Measurements from ENCODE around the gene AUH. TPM values are rescaled to one million over a fixed set of nuclear protein-coding genes. Genes with fewer than 3 reads are reported as not detected.
"Not testable (repeated sequence)": the region's sequence is repeated elsewhere in the genome, so short reads cannot be mapped to it uniquely, and the experiment has no call there.

Gene AUH
- total RNA-seq, 1 donor from 2014 or later, result 17.3 TPM

DNA sequence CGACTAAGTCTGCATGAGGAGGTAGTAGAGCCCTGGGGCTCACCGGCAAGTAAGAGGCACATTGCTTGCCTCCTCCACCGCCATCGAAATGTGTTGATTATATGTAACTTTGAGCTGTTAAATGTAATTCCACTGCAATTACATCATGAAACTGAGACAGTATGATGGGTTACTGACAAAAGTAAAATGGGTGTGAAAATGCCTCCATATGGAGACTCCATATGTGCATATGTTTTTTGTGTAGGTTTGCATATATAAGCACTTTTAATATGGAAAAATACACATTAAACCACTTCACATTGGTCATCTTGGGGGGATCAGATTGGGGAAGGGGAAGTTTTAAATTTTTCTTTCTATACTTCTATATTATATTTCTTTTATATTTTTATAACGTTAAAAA lies 32.1 kb upstream of the AUH start:
- DNase-seq, result no peak
- peaks cover 6% of the 10 kb centered on the region for H3K4me1 ChIP-seq
- no peaks in the 10 kb centered on the region for H3K27me3 ChIP-seq (ENCODE audit: low read depth)
- ATAC-seq, result no peak
- H3K36me3 ChIP-seq, result no peaks in the 10 kb centered on the region
- TF ChIP-seq, protein P1, sequence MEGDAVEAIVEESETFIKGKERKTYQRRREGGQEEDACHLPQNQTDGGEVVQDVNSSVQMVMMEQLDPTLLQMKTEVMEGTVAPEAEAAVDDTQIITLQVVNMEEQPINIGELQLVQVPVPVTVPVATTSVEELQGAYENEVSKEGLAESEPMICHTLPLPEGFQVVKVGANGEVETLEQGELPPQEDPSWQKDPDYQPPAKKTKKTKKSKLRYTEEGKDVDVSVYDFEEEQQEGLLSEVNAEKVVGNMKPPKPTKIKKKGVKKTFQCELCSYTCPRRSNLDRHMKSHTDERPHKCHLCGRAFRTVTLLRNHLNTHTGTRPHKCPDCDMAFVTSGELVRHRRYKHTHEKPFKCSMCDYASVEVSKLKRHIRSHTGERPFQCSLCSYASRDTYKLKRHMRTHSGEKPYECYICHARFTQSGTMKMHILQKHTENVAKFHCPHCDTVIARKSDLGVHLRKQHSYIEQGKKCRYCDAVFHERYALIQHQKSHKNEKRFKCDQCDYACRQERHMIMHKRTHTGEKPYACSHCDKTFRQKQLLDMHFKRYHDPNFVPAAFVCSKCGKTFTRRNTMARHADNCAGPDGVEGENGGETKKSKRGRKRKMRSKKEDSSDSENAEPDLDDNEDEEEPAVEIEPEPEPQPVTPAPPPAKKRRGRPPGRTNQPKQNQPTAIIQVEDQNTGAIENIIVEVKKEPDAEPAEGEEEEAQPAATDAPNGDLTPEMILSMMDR (IDR thresholded peaks at IDR 0.05), result no peak
- H3K4me3 ChIP-seq, result no peak overlapping the region
- intact Hi-C loops (cut with DNase I), result no loop called here
- no peaks in the 10 kb centered on the region for H3K9me3 ChIP-seq
- no peak overlapping the region for H3K27ac ChIP-seq

DNA sequence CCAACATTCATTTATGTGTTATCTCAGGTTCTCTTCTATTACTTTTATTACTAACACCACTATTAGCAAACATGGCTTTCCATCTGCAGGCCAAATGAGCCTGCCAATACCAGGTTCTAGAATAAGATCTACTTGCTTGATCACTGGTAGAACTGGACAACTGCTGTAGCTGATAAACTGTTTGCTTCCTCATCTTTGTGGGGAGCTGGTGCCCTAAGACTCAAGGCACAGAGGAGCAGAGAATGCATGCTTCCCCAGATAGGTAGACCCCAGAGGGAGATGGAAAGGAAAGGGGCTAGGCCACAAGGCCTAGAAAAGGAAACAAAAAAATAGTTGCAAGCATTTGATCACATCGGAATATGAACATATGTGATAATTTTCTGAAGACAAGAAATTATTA lies 30.7 kb upstream of the AUH start:
- Histone ChIP-seq H3K4me1 (peaks cover 6% of the 10 kb centered on the region), H3K9me3 (no peaks in the 10 kb centered on the region), H3K27me3 (ENCODE audit: low read depth) (no peaks in the 10 kb centered on the region), H3K36me3 (no peaks in the 10 kb centered on the region), H3K4me3 (no peak overlapping the region), H3K27ac (no peak overlapping the region)
- ATAC-seq, result no peak
- DNase-seq, result no peak
- intact Hi-C loops (cut with DNase I), result no loop called here
- TF ChIP-seq, protein P1 (IDR thresholded peaks at IDR 0.05), result no peak

DNA sequence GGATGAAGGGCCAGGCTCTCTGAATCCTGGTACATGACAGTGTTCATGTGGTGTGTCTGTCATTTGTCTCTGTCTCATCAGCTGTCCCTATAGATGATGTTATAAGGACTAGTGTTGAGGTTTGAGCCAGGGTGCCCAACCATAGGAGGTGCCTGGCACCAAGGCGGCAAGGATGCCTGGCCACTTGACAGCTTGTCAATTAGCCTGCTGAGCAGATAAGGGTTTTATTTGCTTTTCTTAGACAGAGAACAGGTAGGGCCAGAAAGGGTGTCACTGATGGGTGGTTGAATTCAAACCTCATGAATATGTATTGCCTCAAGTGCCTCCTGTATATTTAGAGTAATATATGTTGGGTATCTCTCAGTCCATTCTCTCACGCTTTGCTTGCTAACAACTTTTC lies 30.1 kb upstream of the AUH start:
- intact Hi-C loops (cut with DNase I), result no loop called here
- Histone ChIP-seq H3K4me3 (no peak overlapping the region), H3K27ac (no peak overlapping the region), H3K4me1 (peaks cover 6% of the 10 kb centered on the region), H3K9me3 (no peaks in the 10 kb centered on the region), H3K36me3 (no peaks in the 10 kb centered on the region), H3K27me3 (ENCODE audit: low read depth) (no peaks in the 10 kb centered on the region)
- TF ChIP-seq, protein P1 (IDR thresholded peaks at IDR 0.05), result no peak
- no peak for DNase-seq
- ATAC-seq, result no peak

DNA sequence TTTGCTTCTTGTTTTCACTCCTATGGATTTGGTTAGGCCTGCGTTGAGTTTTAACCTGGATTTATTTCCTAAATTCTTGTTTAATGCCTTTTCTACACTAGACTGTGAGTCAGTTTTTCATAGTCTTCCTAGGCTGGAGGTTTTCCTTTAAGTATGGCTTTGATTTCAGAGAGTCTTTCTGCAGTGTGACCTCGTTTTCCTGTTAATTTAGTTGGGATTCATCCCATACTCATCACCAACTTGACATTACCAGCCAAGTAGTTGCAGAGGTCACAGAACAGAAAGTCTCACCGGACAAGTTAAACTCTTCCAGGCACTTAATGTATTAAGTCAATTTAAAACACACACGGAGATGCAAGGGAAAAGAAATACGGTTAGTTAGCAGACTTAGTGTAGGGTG lies 29.7 kb upstream of the AUH start:
- H3K27me3 ChIP-seq (ENCODE audit: low read depth), result no peaks in the 10 kb centered on the region
- no peak overlapping the region for H3K27ac ChIP-seq
- H3K4me1 ChIP-seq, result peaks cover 6% of the 10 kb centered on the region
- intact Hi-C loops (cut with DNase I), result no loop called here
- DNase-seq (no peak), ATAC-seq (no peak)
- no peaks in the 10 kb centered on the region for H3K36me3 ChIP-seq
- TF ChIP-seq, protein P1 (IDR thresholded peaks at IDR 0.05), result no peak
- H3K4me3 ChIP-seq, result no peak overlapping the region
- H3K9me3 ChIP-seq, result no peaks in the 10 kb centered on the region

DNA sequence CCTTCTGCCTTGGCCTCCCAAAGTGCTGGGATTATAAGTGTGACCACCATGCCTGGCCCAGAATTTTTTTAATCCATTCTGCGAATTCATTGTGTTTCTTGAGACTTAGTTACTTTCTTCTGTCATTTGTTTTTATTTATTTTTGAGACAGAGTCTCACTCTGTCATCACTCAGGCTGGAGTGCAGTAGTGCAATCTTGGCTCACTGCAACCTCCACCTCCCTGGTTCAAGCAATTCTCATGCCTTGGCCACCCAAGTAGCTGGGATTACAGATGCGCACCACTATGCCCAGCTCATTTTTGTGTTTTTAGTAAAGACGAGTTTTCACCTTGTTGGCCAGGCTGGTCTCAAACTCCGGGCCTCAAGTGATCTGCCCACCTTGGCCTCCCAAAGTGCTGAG lies 28.0 kb upstream of the AUH start:
- H3K4me3 ChIP-seq; H3K27ac ChIP-seq; H3K36me3 ChIP-seq; ATAC-seq; H3K27me3 ChIP-seq (ENCODE audit: low read depth); H3K4me1 ChIP-seq; H3K9me3 ChIP-seq; intact Hi-C loops (cut with DNase I); DNase-seq: not testable (repeated sequence)

DNA sequence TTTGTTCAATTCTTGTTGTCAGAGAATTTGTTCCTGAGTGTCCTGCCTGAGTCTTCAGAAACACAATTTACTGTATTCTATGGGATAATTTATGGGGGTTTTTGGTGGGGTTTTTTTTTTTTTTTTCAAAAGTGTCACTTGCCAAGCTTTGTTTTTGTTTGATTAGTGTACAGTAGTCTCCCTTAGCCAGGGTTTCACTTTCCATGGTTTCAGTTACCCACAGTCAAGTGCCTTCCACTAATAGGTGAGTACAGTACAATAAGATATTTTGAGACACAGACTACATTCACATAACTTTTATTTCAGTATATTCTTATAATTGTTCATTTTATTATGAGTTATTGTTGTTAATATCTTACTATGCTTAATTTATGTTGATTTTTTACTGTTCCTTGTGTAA lies 25.0 kb upstream of the AUH start:
- Histone ChIP-seq H3K27me3 (ENCODE audit: low read depth) (no peaks in the 10 kb centered on the region), H3K4me1 (no peaks in the 10 kb centered on the region), H3K4me3 (no peak overlapping the region), H3K36me3 (no peaks in the 10 kb centered on the region), H3K9me3 (no peaks in the 10 kb centered on the region), H3K27ac (no peak overlapping the region)
- ATAC-seq, result no peak
- DNase-seq, result no peak
- intact Hi-C loops (cut with DNase I), result no loop called here
- TF ChIP-seq, protein P1 (IDR thresholded peaks at IDR 0.05), result no peak
